Measurements from ENCODE around the gene ACOT8. TPM values are rescaled to one million over a fixed set of nuclear protein-coding genes. Genes with fewer than 3 reads are reported as not detected.

Gene ACOT8
- polyA plus RNA-seq, 3 donors: 40.9 to 52.4 (median 44.6) TPM

DNA sequence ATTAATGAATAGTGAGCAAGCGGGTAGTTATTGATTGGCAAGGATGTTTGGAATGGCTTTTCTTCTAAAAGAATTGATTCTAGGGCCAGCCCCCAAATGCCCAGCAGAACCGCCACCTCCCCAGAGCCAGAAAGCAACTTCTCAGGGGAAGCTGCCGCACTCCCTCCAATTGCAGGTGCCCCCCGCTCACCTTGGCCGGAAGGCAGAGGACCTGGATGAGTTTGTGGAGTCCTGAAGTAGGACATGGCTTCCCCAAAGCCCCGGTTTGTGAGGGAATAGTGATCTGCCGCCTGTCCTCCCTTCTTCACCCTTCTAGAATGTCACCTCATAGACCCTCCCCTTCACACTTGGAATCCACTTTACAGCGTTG, 30.1 kb upstream of the ACOT8 start, which contains the start of gene SPATA25:
Gene SPATA25, minus strand, starts transcription at position 277 of the 370 bp plus-strand sequence. Its CDS starts 32 bp downstream, at position 245.
- intact Hi-C loops (cut with micrococcal nuclease): loop anchor here in 1 of 2 donors (5.0 kb wide), 1 partner anchor 45 kb away; the partner anchor contains the start of gene PCIF1
- no peaks in the 10 kb centered on the region for H3K27me3 Mint-ChIP-seq (ENCODE audit: low read depth in 3 of 3)
- H2AFZ ChIP-seq (ENCODE audit: insufficient read depth, low read depth, low read length, poor library complexity, severe bottlenecking): no peak within 1 kb of the TSS
- H3K9me3 Mint-ChIP-seq: peaks cover 0 to 2% (median 0%) of the 10 kb centered on the region in 7 donors
- H3K36me3 Mint-ChIP-seq: peaks cover 30 to 40% of the 10 kb centered on the region in 2 donors
- H3K9me3 ChIP-seq (replicated peaks in 1 of 2; ENCODE audit: control insufficient read depth in 1 of 2, insufficient read depth in 1 of 2, low read length in 2 of 2): no peaks in the 10 kb centered on the region
- peak within 1 kb of the TSS in 1 of 7 donors; percentile 52 for H3K27ac Mint-ChIP-seq
- H4K20me1 ChIP-seq (ENCODE audit: insufficient read depth, low read length): peaks cover 9% of the 10 kb centered on the region
- H3K79me2 ChIP-seq (ENCODE audit: insufficient read depth, low read length): peaks cover 48% of the 10 kb centered on the region
- no peak within 1 kb of the TSS for H3K9ac ChIP-seq (ENCODE audit: insufficient read depth, low read length, poor library complexity, severe bottlenecking)
- H3K4me3 ChIP-seq (replicated peaks in 1 of 3; ENCODE audit: low read depth in 2 of 3, low read length in 3 of 3): no peak within 1 kb of the TSS
- no CpG with 5 or more reads among the region's 8 CpGs for WGBS (ENCODE audit: insufficient coverage)
- TF ChIP-seq, protein P1, sequence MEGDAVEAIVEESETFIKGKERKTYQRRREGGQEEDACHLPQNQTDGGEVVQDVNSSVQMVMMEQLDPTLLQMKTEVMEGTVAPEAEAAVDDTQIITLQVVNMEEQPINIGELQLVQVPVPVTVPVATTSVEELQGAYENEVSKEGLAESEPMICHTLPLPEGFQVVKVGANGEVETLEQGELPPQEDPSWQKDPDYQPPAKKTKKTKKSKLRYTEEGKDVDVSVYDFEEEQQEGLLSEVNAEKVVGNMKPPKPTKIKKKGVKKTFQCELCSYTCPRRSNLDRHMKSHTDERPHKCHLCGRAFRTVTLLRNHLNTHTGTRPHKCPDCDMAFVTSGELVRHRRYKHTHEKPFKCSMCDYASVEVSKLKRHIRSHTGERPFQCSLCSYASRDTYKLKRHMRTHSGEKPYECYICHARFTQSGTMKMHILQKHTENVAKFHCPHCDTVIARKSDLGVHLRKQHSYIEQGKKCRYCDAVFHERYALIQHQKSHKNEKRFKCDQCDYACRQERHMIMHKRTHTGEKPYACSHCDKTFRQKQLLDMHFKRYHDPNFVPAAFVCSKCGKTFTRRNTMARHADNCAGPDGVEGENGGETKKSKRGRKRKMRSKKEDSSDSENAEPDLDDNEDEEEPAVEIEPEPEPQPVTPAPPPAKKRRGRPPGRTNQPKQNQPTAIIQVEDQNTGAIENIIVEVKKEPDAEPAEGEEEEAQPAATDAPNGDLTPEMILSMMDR (IDR thresholded peaks at IDR 0.05): no peak
- H3K4me3 Mint-ChIP-seq: no peak within 1 kb of the TSS
- no peak within 1 kb of the TSS for H3K4me2 ChIP-seq (replicated peaks; ENCODE audit: extremely low read depth, low read length, poor library complexity, severe bottlenecking)
- DNase-seq: no peak
- H3K4me1 Mint-ChIP-seq: peaks cover 37% of the 10 kb centered on the region
- no peak within 1 kb of the TSS for H3K27ac ChIP-seq (ENCODE audit: low read depth in 1 of 2, low read length in 2 of 2)
- peaks cover 39 to 48% of the 10 kb centered on the region in 2 donors for H3K4me1 ChIP-seq (ENCODE audit: control insufficient read depth in 1 of 2, insufficient read depth in 2 of 2, low read length in 2 of 2)
- no peaks in the 10 kb centered on the region for H3K27me3 ChIP-seq (ENCODE audit: control insufficient read depth in 2 of 2, insufficient read depth in 2 of 2, low read length in 2 of 2)
- H3K36me3 ChIP-seq (replicated peaks in 1 of 2; ENCODE audit: control insufficient read depth in 1 of 2, insufficient read depth in 2 of 2, low read length in 2 of 2): peaks cover 24 to 34% of the 10 kb centered on the region in 2 donors

DNA sequence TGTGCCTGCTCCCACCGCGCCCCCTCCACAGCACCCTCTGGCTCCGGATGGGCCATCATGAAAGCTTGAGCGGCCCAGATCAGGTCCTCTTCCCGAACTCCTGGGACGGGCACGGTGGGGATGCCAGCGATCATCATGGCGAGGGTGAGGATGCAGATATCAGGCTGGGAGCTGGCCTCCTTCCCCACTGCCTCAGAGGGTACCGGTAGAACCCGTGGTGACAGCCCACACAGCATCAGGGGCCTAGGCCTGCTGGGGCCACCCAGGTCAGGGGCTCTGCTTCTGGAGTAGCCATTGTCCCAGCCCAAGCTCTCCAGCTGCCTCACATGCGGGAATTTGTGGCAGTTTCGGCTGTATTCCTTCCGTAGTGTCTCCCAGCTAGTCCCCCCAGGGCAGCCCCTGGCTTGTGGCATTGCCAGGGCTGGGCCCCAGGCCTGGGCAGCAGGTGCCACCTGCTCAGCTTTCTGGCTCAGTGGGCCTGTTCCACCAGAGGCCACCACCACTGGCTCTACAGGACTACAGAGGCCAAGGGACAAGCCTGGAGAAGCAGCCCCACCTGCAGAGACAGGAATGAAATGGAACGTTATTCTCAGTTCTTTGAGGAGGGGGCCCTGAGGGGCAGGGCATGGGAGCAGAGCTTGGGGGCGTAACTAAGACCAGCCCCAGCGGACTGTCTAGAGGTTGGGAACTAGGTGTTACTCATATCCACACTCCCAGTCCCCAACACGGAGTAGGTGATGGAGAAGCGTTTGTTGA, 29.6 kb upstream of the ACOT8 start:
- H4K20me1 ChIP-seq (ENCODE audit: insufficient read depth, low read length): peaks cover 9% of the 10 kb centered on the region
- H3K4me1 ChIP-seq (ENCODE audit: control insufficient read depth in 1 of 2, insufficient read depth in 2 of 2, low read length in 2 of 2): peaks cover 37 to 46% of the 10 kb centered on the region in 2 donors
- peaks cover 31 to 40% of the 10 kb centered on the region in 2 donors for H3K36me3 Mint-ChIP-seq
- H3K79me2 ChIP-seq (ENCODE audit: insufficient read depth, low read length): peaks cover 48% of the 10 kb centered on the region
- peaks cover 34% of the 10 kb centered on the region for H3K4me1 Mint-ChIP-seq
- TF ChIP-seq, protein P1 (IDR thresholded peaks at IDR 0.05): no peak
- DNase-seq: no peak
- no peak overlapping the region for H3K4me2 ChIP-seq (replicated peaks; ENCODE audit: extremely low read depth, low read length, poor library complexity, severe bottlenecking)
- H3K27me3 Mint-ChIP-seq (ENCODE audit: low read depth in 3 of 3): no peaks in the 10 kb centered on the region
- H3K27ac Mint-ChIP-seq: peak overlapping the region in 1 of 7 donors; percentile 52
- H2AFZ ChIP-seq (ENCODE audit: insufficient read depth, low read depth, low read length, poor library complexity, severe bottlenecking): no peak overlapping the region
- H3K4me3 Mint-ChIP-seq: no peak overlapping the region
- peaks cover 24 to 36% of the 10 kb centered on the region in 2 donors for H3K36me3 ChIP-seq (replicated peaks in 1 of 2; ENCODE audit: control insufficient read depth in 1 of 2, insufficient read depth in 2 of 2, low read length in 2 of 2)
- H3K27ac ChIP-seq (ENCODE audit: low read depth in 1 of 2, low read length in 2 of 2): no peak overlapping the region
- no peak overlapping the region for H3K4me3 ChIP-seq (replicated peaks in 1 of 3; ENCODE audit: low read depth in 2 of 3, low read length in 3 of 3)
- peaks cover 0 to 2% (median 0%) of the 10 kb centered on the region in 7 donors for H3K9me3 Mint-ChIP-seq
- no peaks in the 10 kb centered on the region for H3K9me3 ChIP-seq (replicated peaks in 1 of 2; ENCODE audit: control insufficient read depth in 1 of 2, insufficient read depth in 1 of 2, low read length in 2 of 2)
- WGBS (ENCODE audit: insufficient coverage): 98% methylated on average over 14 of the region's 19 CpGs
- intact Hi-C loops (cut with micrococcal nuclease): loop anchor here in 1 of 2 donors (5.0 kb wide), 1 partner anchor 46 kb away; the partner anchor contains the start of gene PCIF1
- H3K9ac ChIP-seq (ENCODE audit: insufficient read depth, low read length, poor library complexity, severe bottlenecking): no peak overlapping the region
- H3K27me3 ChIP-seq (ENCODE audit: control insufficient read depth in 2 of 2, insufficient read depth in 2 of 2, low read length in 2 of 2): no peaks in the 10 kb centered on the region

Measured in CD14-positive monocyte (primary cell).